Smooth muscle cell of the pulmonary artery (primary cell): ENCODE results near the gene ETFB. TPM values are rescaled to one million over a fixed set of nuclear protein-coding genes. Genes with fewer than 3 reads are reported as not detected.

Experiments
- total RNA-seq: library from RNA; depleted of rRNA; stranded (reverse); fragments of >200 nt; gene quantifications from 2 replicates; pipeline ENCODE4 v1.2.3, GENCODE V29; 2014

The ETFB gene
- 50.2 and 67.0 TPM in 2 replicates for total RNA-seq

DNA sequence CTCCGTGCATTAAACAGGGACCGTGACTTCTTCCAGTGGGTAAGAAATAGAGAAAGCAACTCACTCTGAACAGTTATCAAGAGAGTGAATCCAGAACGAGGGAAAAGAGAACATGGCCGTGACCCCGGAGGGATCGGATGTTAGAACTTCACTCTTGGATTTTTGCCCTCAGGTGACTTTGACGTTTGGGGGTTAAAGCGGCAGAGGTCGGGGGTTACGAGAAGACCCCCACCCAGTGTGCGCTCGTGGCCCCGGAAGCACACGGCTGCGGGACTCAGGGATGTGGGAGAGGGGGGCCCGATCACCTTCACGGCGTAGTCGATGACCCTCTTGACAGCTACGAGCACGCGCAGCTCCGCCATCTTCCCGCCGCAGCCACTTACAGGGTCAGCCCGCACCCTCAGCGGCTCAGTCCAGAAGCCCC lies at the start of gene ETFB:
TSS of gene ETFB (minus strand) at position 424 of the 424 bp plus-strand sequence. CDS start at position 362, 62 bp downstream.

DNA sequence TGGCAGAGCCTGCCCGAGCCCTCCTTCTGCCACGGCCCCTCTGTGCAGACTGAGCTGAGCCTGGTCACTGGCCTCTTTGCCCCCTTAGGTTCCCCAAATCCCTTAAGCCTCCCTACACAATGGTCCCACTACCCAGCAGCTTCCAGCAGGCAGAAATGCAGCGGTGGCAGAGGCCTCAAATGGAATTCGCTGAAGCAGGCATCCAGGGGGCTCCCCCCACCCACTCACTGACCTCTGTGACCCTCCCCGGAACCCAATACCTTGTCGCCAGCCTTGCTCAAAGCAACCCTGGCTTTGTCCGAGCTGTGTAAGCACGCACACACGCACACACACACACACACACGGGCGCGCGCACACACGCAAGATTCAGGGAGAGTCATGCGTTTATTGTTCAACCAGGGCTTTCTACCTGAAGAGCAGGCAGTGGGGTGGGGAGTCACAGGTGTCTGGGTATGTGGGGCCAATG lies 21.8 kb upstream of the ETFB start, which contains the start of gene LIM2:
TSS of gene LIM2 (minus strand) at position 51 of the 466 bp plus-strand sequence. CDS start 531 bp downstream, outside the sequence.

DNA sequence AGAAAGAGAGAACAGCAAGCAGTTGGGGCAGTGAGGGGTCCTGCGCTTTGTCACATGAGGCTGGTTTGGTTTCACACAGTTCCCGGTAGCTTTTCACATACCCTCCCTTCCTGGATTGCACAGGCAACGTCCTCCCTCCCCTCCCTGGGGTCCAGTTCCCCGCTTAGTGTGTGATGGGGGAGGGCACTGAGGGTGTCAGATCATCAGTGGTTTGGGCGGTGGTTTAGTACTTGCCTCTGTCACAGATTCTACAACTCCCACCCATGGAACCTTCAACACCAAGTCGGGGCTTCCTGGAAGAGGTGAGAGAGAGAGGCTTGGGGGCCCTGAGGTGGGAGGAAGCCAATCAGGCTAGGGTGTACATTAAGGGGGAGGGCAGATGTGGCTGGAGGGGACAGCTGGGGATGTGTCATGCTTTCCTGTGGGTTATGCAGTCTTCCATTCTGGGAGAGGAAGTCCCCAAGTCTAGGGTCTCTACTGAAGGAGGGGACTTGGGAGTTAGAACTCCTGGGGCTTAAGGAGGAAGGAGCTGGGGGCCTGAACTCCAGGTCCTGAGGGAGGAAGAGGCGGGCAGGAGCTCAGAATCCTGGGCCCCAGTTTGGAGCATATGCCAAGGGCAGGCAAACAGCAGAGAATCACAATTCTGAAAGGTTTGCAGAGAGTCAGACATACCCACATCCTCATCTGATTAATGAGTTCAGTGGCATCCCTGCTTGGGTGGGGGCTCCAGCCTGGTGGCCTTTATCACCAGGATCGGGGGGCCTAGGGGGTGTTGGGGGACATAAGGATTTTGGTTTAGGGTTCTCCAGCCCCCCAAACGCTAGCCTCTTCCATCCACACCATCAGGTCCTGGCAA lies 6.7 kb upstream of the ETFB start, which contains the start of gene NKG7:
TSS of gene NKG7 (minus strand) at position 6 of the 856 bp plus-strand sequence. CDS start 119 bp downstream, outside the sequence.

DNA sequence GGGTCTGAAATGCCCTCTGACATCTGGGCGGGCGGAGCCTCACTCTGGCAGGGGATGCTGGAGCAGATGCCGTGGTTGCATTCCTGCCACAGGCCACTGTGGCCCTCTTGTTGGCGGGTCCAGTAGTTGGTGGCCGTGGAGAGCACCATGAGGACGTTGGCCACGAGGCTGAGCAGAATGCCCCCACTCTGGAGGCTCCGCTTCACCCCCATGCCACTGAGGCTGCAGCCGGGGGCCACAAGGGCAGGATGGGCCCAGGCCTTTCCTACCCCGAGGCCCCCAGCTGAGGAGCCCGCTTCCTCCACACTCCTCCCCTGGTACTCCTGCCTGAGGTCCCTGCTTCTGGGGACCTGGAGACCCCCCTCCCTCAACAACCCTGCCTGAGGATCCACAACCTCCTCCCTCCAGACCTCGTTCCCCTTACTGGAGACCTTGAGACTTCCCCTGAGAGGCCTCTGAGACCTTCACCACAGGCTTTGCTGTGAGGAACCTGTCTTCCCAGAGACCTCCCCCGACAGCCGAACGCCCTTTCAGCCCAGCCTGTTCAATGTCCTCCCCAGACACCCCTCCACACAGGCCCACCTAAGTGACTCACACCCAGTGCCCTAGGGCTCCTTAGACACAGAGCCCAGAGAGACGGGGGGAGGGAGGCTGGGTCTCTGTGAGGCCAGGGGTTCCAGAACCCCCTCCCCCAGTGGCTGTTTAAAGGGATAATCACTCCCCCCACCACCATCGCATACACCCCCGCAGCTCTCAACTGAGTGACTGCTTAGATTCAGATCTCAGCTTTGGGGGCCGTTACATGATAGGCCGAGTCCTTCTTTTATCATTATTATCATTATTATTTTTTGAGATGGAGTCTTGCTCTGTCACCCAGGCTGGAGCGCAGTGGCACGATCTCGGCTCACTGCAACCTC lies 2.4 kb upstream of the ETFB start, which contains the start of gene CLDND2:
TSS of gene CLDND2 (minus strand) at position 638 of the 917 bp plus-strand sequence. CDS start at position 212, 426 bp downstream.

DNA sequence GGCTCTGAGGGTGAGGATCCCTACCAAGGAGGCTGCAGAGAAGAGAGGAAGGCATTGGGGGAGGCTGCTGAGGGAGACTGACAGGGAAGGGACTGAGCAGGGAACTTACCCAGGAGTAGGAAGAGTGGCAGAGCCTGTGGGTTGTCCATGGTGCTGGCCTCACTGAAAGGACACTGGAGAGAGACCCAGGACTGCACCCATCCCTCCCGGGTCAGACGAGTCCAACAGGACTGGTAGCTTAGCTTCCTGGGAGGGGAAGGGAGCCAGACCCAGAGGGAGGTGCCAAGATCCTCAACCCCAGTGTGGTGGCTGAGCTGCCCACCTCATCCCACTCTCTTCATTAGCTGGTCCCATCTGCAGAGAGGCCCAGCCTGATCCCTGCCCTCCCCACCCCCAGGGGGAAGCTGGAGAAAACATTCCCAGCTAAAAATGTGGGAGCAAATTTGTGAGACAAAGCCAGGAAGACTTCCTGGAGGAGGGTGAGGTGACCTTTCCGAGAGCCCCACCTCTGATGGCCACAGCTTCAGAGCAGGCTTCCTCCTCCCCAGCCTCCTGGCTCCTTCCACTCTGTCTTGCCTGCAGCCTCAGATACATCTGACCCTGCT lies 24.1 kb downstream of the ETFB start, which contains the start of gene VSIG10L:
TSS of gene VSIG10L (minus strand) at position 164 of the 605 bp plus-strand sequence. CDS start at position 149, 15 bp downstream.

DNA sequence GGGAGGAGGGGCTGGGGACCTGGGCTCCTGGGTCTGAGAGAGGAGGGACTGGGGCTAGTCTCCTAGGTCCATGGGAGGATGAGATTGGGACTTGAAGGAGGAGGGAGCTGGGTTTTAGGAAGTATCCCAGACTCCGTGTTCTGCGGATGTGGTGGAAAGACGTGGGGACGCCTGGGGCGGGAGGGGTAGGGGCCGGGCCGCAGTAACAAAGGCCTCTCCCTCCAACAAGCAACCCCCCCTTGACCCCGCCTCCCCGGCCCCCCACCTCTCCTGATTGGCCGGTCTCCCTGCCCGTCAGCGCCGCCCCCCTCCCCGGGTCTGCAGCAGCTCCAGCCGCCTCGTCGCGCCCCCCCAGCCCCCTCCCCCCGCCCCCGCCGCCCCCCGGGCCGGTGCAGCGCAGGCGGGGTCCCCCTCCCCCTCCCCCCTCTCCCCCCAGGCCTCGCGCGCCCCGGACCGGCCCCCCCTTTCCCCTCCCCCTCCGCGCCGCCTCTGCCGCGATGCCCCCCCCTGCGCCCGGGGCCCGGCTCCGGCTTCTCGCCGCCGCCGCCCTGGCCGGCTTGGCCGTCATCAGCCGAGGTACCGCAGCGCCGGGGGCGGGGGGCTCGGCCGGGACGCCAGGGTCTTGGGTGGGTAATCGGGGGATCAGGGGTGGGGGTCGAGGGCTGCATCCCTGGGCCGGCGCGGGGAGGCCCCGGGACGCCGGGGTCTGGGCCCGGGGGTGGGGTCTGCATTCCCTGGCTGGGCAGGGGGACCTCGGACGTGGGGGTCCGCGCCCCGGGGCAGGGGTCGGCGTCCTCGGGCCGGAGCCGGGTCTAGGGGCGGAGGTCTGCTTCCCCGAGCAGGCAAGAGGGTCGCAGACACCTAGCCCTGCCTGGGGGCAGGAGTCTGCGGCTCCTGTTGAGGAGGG lies 54.6 kb downstream of the ETFB start, which contains the start of gene IGLON5:
TSS of gene IGLON5 (plus strand) at position 294 of the 907 bp plus-strand sequence. CDS start at position 498, 204 bp downstream.

Other genes with a start within 250 kb of the ETFB start
- gene SIGLEC9, start 241.5 kb downstream of the ETFB start, total RNA-seq, result not detected in 2 replicates
- gene SIGLEC7, start 224.1 kb downstream of the ETFB start, total RNA-seq, result not detected in 2 replicates
- gene CD33, start 141.3 kb downstream of the ETFB start, total RNA-seq, result not detected in 2 replicates
- gene SIGLECL1, start 115.3 kb downstream of the ETFB start, total RNA-seq, result not detected in 2 replicates
- 0.13 TPM in 2 replicates for gene IGLON5, start 54.7 kb downstream of the ETFB start, total RNA-seq
- 0.91 and 1.2 TPM in 2 replicates for gene VSIG10L, start 24.2 kb downstream of the ETFB start, total RNA-seq
- gene CLDND2, start 2.6 kb upstream of the ETFB start, total RNA-seq, result not detected in 2 replicates
- not detected in 2 replicates for gene NKG7, start 6.3 kb upstream of the ETFB start, total RNA-seq
- gene LIM2, start 21.6 kb upstream of the ETFB start, total RNA-seq, result not detected in 2 replicates
- gene C19orf84, start 24.2 kb upstream of the ETFB start, total RNA-seq, result not detected in 2 replicates
- gene SIGLEC10, start 51.3 kb upstream of the ETFB start, total RNA-seq, result not detected in 2 replicates
- gene SIGLEC8, start 92.1 kb upstream of the ETFB start, total RNA-seq, result not detected in 2 replicates
- not detected in 2 replicates for gene CEACAM18, start 112.2 kb upstream of the ETFB start, total RNA-seq
- gene SIGLEC12, start 135.4 kb upstream of the ETFB start, total RNA-seq, result not detected in 2 replicates
- gene SIGLEC6, start 165.3 kb upstream of the ETFB start, total RNA-seq, result not detected in 2 replicates
- 8.9 and 9.1 TPM in 2 replicates for gene ZNF175, start 204.9 kb upstream of the ETFB start, total RNA-seq